GM12872 (cell line): Measurements from ENCODE around the gene HKDC1.

Source experiments
- CTCF ChIP-seq: IDR thresholded peaks from 3 replicates; pipeline ENCODE4 v1.5.1; 2011; ENCODE audit warnings: low read depth, mild to moderate bottlenecking, low read length, moderate library complexity; ENCODE audit not compliant: insufficient read depth

The HKDC1 gene

DNA sequence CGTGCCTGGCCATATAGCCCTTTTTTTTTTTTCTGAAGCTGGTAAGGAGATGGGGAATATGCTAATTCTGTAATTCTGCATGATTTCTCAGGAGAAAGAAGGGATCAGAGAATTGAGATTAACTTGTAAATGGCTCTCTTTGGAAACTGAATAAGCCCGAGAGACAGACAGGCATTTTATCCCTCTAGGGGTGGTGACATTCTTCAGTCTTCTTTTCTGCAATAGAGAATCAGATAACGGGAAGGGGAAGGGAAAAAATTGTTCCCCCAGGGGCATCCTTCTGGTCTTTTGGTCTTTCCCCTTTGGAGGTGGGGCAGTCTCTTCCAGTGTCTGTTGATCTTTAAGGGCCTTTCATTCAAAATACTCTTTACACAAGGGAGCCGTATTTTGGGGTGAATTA is 92.4 kb downstream of the HKDC1 start:
- TF ChIP-seq CTCF: no peak

DNA sequence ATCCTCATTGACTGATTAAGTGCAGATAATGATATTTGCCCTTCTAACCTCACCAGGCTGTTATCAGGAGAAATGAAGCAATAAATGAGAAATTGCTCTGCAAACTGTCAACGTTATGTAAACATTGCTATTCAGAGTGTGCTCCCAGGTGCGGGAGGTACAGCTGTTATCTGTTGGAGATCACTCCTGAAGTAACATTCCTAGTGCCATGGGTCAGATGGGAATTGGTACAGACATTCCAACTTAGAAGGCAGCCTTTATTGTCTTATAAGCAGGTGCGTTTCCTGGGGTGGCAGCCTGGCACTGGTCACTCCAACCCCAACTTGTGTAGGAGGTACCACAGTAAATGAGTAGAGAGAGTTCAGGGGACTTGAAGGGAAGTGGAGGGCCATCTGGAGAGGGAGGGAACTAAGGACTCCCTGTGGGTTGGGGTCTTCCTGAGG is 95.0 kb downstream of the HKDC1 start:
- TF ChIP-seq CTCF: no peak

DNA sequence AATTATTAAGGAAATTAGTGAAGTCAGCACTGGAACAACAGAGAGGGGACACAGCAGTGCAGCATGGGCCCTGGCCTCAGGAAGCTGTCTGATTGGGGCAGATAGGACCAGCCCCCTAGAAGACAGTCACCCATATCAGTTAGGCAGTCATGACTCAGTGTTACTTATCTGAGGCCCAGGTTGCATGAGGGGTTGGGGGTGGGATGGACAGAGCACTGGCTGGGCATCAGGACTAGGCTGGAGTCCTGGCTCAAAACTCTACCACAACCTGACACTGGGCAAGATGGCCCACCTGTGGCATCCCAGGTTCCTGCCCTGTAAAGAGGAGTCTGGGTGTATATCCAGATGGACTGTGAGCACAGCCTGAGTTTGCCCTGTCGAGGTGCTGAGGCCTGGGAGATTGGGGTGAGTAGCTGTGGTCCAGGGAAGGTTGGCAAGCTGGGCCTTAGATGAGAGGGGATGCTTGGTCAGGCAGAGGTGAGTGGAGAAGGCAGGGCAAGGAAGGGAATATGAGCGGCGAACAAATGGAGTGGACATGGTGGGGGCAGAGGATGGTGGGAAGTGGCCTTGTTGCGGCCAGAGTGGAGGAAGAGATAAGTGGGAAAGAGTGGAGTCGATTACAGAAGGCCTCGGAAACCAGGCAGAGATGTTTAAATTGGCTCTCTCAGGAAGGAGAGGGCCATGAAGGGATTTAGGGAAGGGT is 95.6 kb downstream of the HKDC1 start:
- no peak for TF ChIP-seq CTCF

GRCh38 chr10:69316313-69317059 is 96.4 kb downstream of the HKDC1 start:
- no peak for TF ChIP-seq CTCF
